Inflammatory macrophage treated with lipopolysaccharide for 1 hour (primary cell): Measurements from ENCODE around the gene HHIPL1.

Experiments used
- DNase-seq, 2 donors: peaks; one replicate each; pipeline ENCODE4 v3.0.0-alpha.2; 2020 to 2022

The HHIPL1 gene

GRCh38 chr14:99718031-99718810, 73.3 kb downstream of the HHIPL1 start:
- no peak for DNase-seq

DNA sequence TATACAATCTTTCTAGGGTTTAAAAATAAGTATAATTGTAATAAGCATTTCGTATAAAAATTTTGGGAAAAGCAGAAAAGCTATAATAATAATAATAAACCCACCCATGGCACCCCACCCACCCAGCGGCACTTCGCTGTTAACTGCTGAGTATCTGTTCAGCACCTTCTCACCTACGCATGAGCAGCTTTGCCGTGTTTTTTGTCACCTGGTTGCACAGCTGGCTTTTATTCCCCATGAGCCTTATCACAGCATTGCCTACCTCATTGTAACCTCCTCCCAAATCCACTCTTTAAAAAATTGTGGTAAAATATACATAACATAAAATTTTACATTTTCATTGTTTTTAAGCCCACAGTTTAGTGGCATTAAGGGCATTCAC, 73.9 kb downstream of the HHIPL1 start:
- DNase-seq: no peak

- no peak for DNase-seq
Measured at GRCh38 chr14:99720941-99721791, 76.2 kb downstream of the HHIPL1 start.

DNA sequence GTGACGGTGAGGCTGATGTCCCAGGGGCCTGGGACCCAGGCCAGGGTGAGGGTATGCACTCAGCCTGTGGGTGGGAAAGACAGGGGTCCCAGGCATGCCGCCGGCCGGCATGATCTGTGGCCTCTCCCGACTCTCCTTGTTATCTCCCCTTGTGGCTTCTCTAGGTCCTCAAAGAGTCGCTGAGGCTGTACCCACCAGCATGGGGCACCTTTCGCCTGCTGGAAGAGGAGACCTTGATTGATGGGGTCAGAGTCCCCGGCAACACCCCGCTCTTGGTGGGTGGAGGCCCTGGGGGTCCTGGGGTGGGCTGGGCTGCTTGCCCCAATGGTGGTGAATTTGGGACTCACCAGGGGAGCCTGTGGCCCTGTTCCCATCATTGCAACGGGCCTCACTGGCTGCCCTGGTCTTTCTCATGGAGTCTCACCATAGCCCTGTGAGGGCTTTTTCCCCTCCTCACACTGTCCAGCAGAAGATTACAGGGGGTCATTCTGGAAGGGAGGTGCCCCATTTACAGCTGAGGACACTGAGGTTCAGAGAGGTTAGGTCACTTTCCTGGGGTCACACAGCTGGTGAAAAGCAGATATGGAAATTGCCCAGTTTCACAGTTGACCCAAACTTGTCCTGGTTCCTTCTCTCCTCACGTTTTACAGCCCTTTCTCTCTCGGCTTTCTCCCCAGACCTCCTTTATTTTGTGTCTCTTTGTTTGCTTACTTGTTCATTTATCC, 77.0 kb downstream of the HHIPL1 start:
- DNase-seq: no peak

- no peak for DNase-seq
Measured at GRCh38 chr14:99722741-99723140, 77.8 kb downstream of the HHIPL1 start.

- no peak for DNase-seq
Measured at GRCh38 chr14:99724196-99724891, 79.4 kb downstream of the HHIPL1 start.

DNA sequence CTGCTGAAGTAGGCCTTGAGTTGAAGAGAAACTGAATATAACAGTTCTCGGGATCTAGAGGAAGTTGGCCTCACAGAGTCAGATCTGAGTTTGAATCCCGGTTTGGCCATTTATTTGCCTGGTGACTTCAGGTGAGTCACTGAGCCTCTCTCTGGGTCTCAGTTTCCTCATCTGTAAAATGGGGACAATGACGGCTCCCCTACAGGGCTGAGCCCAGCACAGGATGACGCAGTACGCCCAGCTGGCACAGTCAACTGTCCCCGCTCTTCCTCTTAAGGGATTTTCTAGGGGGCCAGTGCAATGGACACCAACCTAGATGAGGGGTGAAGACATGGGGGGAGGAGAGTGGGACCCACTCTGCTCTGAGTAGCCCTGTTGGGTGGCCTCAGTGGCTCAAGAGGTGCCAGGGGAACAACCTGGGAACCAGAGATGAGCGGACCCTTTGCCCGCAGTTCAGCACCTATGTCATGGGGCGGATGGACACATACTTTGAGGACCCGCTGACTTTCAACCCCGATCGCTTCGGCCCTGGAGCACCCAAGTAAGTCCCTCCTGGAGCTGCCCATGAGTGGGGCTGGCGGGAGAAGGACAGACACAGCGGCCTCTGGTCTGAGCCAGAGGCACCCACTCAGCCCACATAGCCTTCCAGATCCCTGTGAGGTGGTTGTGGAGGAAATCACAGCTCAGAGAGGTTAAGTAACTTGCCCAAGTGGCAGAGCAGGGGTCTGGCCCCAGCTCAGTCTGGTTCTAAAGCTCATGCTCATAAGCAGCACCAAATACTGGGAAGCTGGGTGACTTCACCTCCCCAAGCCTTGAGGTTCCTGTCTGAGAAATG, 80.2 kb downstream of the HHIPL1 start:
- DNase-seq: no peak

GRCh38 chr14:99725774-99726537, 81.0 kb downstream of the HHIPL1 start:
- DNase-seq: no peak

DNA sequence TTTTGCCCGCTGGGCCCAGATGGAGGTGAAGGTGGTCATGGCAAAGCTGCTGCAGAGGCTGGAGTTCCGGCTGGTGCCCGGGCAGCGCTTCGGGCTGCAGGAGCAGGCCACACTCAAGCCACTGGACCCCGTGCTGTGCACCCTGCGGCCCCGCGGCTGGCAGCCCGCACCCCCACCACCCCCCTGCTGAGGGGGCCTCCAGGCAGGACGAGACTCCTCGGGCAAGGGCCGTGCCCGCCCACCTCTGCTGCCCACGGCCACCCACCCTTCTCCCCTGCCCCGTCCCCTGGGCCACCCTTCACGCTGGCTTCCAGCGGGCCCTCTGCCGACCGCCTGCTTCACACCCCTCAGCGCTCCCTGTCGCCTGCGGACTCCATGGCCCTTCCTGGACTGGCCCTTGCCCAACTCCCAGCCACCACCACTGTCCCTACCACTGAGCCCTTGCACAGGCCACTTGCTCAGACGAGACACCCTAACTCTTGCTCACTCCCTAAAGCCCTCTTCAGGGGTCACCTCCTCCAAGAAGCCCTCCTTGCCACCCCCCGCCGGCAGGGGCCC, 81.7 kb downstream of the HHIPL1 start:
- DNase-seq: no peak

GRCh38 chr14:99727096-99727870, 82.4 kb downstream of the HHIPL1 start:
- DNase-seq: no peak

- DNase-seq: no peak
Measured at GRCh38 chr14:99728231-99728920, 83.4 kb downstream of the HHIPL1 start.

GRCh38 chr14:99728981-99729451, 84.1 kb downstream of the HHIPL1 start:
- no peak for DNase-seq
